Esophagus squamous epithelium (tissue), 5 donors: ENCODE results near the gene CDC14C. TPM values are rescaled to one million over a fixed set of nuclear protein-coding genes. Genes with fewer than 3 reads are reported as not detected.

ENCODE experiments used
- DNase-seq: peaks from one replicate; lab custom pipeline; 2025; lab: John Stamatoyannopoulos, UW
- H3K27ac ChIP-seq, 4 donors: fragments of 200-600 bp; sonication (generic); one replicate each; pipeline ENCODE4 v1.5.1; 2016 to 2019; ENCODE audit warnings: mild to moderate bottlenecking in 1 of 4
- H3K27me3 ChIP-seq, 4 donors: fragments of 200-600 bp; sonication (generic); 1 replicate in 3 of 4; 2 replicates in 1 of 4; pipeline versions ENCODE4 v1.5.1 to v1.6.0; 2017 to 2021; ENCODE audit warnings: antibody characterized with exemption in 1 of 4
- H3K36me3 ChIP-seq, 3 donors: fragments of 200-600 bp; sonication (generic); one replicate each; pipeline ENCODE4 v1.5.1; 2016 to 2019
- H3K4me1 ChIP-seq, 3 donors: fragments of 200-600 bp; sonication (generic); one replicate each; pipeline ENCODE4 v1.5.1; 2017 to 2019
- H3K4me3 ChIP-seq, 4 donors: fragments of 200-600 bp; sonication (generic); 1 replicate in 3 of 4; 2 replicates in 1 of 4; pipeline ENCODE4 v1.5.1; 2016 to 2019; ENCODE audit warnings: mild to moderate bottlenecking in 2 of 4, moderate library complexity in 1 of 4
- H3K9me3 ChIP-seq, 3 donors: fragments of 200-600 bp; sonication (generic); one replicate each; pipeline ENCODE4 v1.5.1; 2016 to 2019
- CTCF ChIP-seq, 6 experiments: fragments of 450-650 bp in 4 of 6; fragments of 200-600 bp in 2 of 6; sonication (generic) in 2 of 6; IDR thresholded peaks; one replicate each; pipeline ENCODE4 v1.5.1; 2016 to 2019; ENCODE audit warnings: antibody characterized with exemption in 6 of 6, mild to moderate bottlenecking in 4 of 6, moderate library complexity in 4 of 6
- POLR2A ChIP-seq, 4 donors: fragments of 450-650 bp; IDR thresholded peaks; one replicate each; pipeline ENCODE4 v1.6.1; 2017; ENCODE audit warnings: antibody characterized with exemption in 4 of 4, mild to moderate bottlenecking in 4 of 4, moderate library complexity in 3 of 4
- WGBS, 2 donors: methylation state at CpG; one replicate each; pipeline ENCODE4 v1.1.5; 2018; 5-methylcytosine and 5-hydroxymethylcytosine counted together
- intact Hi-C: fragments of 100-400 bp; cut with DNase I; formaldehyde crosslinking; loops from one replicate; pipeline ENCODE4 v1.15.0; 2022
- total RNA-seq, 4 donors: library from RNA; depleted of rRNA; stranded (reverse); fragments of >200 nt; gene quantifications; one replicate each; pipeline ENCODE4 v1.1.0, GENCODE V29; 2016
- donor health status: DM: yes; HTN: yes; CAD: no.

CDC14C gene
- total RNA-seq, 4 donors from 2014 or later, result not detected

GRCh38 chr7:48976253-48976652, 51.9 kb downstream of the CDC14C start:
- intact Hi-C loops, result no loop called here

GRCh38 chr7:48976850-48977249, 52.5 kb downstream of the CDC14C start:
- TF ChIP-seq POLR2A (IDR thresholded peaks at IDR 0.05) (no peak), CTCF (IDR thresholded peaks at IDR 0.05) (no peak)
- Histone ChIP-seq H3K36me3 (no peaks in the 10 kb centered on the region), H3K27me3 (no peaks in the 10 kb centered on the region), H3K27ac (no peak overlapping the region), H3K4me1 (no peaks in the 10 kb centered on the region), H3K4me3 (no peak overlapping the region), H3K9me3 (no peaks in the 10 kb centered on the region)
- no peak for DNase-seq
- 51 to 79% methylated on average over 5 of the region's 5 CpGs for WGBS, 2 donors
- intact Hi-C loops, result no loop called here

More at GRCh38 chr7:48976253-48976652, 51.9 kb downstream of the CDC14C start:
- no peak for TF ChIP-seq POLR2A (IDR thresholded peaks at IDR 0.05)
- no peak for TF ChIP-seq CTCF (IDR thresholded peaks at IDR 0.05)
- Histone ChIP-seq H3K27ac (no peak overlapping the region), H3K9me3 (no peaks in the 10 kb centered on the region), H3K27me3 (no peaks in the 10 kb centered on the region), H3K36me3 (no peaks in the 10 kb centered on the region), H3K4me1 (no peaks in the 10 kb centered on the region), H3K4me3 (no peak overlapping the region)
- no peak for DNase-seq
- WGBS, 2 donors, result 78 to 80% methylated on average over 5 of the region's 5 CpGs
